ENCODE measurements around the gene TNFRSF11A. TPM values are rescaled to one million over a fixed set of nuclear protein-coding genes. Genes with fewer than 3 reads are reported as not detected.

The TNFRSF11A gene
- total RNA-seq, 1 donor from 2014 or later = 8.9 TPM

DNA sequence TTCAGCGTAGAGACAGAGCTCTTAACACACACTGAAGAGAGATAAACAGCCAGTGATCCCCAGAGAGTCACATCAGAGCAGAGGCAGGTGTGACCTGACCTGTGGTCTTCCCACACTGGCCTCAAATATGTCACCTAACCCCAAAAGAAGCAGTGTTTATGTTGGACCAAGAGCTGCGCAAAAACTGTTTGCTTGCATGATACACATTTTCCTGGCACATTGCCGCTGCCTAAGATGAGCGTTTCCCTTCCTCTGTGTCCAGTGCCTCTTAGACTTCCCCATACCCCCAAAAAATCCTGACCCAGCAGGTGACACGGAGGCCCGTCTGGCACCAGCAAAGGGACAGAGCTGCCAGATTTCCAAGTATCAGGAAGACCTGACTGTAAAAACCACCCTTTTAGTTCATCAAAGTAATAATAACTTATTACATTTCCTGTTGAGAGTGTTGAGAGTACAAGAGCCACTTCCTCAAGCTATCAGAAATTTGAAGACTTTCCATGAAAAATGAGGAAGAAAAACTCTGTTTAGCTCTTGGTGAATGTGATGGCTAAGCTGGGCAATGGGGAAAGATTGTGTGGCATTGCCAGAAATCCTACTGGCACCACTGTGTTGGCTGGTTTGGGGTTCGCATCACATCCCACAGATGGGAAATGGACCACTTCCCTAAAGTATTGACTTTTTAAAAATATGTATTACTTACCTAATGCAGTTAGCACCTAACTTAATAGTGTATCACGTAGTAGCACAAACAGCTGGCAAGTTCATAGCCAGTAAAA, 6.7 kb downstream of the TNFRSF11A start:
- peaks cover 36 to 55% (median 41%) of the 10 kb centered on the region in 3 donors for H3K27me3 ChIP-seq (ENCODE audit: control insufficient read depth in 3 of 3, insufficient read depth in 3 of 3, low read length in 3 of 3)
- no peak overlapping the region for H3K4me3 ChIP-seq (ENCODE audit: low read length in 3 of 3)
- no peak overlapping the region for H3K27ac ChIP-seq (ENCODE audit: low read depth, low read length)
- H3K4me1 ChIP-seq (ENCODE audit: control insufficient read depth in 3 of 3, insufficient read depth in 3 of 3, low read length in 3 of 3) = peaks cover 0 to 7% (median 0%) of the 10 kb centered on the region in 3 donors
- H3K9me3 ChIP-seq (ENCODE audit: control insufficient read depth in 3 of 3, low read length in 3 of 3) = no peaks in the 10 kb centered on the region
- no peaks in the 10 kb centered on the region for H3K36me3 ChIP-seq (ENCODE audit: control insufficient read depth in 3 of 3, insufficient read depth in 3 of 3, low read length in 3 of 3)
- no peak overlapping the region for H3K9ac ChIP-seq (ENCODE audit: low read depth in 1 of 3, low read length in 3 of 3)

DNA sequence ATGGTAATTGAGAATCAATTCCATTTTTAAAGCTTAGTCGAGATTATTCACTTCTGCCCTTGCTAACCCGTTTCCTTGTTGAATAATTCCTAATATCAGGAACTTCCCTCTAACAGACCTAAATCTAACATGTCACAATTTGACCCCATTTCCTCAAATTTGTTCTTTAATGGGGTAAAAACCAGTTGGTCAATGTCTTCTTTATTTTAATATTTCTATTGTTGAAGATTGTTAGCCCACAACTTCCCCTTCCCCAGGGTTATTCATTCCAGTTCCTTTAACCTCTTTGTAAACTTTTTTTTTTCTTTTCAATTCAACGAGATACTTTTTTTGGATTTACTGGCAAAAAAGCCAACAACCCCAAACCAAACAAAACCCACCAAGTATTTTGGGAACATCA, 7.3 kb downstream of the TNFRSF11A start:
- H3K27ac ChIP-seq (ENCODE audit: low read depth, low read length) = no peak overlapping the region
- no peaks in the 10 kb centered on the region for H3K36me3 ChIP-seq (ENCODE audit: control insufficient read depth in 3 of 3, insufficient read depth in 3 of 3, low read length in 3 of 3)
- no peaks in the 10 kb centered on the region for H3K9me3 ChIP-seq (ENCODE audit: control insufficient read depth in 3 of 3, low read length in 3 of 3)
- no peak overlapping the region for H3K4me3 ChIP-seq (ENCODE audit: low read length in 3 of 3)
- H3K27me3 ChIP-seq (ENCODE audit: control insufficient read depth in 3 of 3, insufficient read depth in 3 of 3, low read length in 3 of 3) = peaks cover 29 to 49% (median 35%) of the 10 kb centered on the region in 3 donors
- no peak overlapping the region for H3K9ac ChIP-seq (ENCODE audit: low read depth in 1 of 3, low read length in 3 of 3)
- H3K4me1 ChIP-seq (ENCODE audit: control insufficient read depth in 3 of 3, insufficient read depth in 3 of 3, low read length in 3 of 3) = peaks cover 0 to 4% (median 0%) of the 10 kb centered on the region in 3 donors

DNA sequence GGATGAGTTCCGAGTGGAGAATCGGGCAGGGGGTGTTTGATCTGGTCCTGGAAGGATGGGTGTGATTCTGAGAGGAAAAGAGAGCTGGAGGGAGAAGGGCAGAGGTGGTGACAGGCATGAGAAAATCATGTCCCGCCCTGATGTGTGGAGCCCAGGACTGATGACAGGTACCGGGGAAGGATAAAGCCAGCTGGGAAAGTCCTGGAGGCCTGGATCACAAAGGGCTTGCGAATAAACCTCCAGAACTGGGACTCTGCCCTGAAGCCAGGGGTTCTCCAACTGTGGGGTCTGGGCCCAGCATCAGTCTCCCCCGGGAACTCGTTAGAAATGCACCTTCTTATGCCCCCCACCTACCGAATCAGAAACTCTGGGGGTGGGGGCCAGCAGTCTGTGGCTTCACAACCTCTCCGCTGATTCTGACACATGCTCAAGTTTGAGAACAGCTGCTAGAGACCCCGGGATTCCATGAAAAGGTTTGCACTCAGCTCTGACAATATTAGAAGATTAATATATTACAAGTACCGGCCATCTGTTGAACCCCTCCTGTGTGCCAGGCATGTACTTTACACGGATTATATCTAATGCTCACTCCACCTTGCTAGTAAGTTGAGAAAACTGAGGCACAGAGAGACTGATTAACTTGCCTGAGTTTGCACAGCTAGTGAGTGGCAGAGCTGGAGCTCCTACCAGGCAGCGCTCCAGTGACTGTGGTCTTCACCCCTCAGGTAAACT, 8.0 kb downstream of the TNFRSF11A start:
- H3K4me3 ChIP-seq (ENCODE audit: low read length in 3 of 3) = no peak overlapping the region
- H3K36me3 ChIP-seq (ENCODE audit: control insufficient read depth in 3 of 3, insufficient read depth in 3 of 3, low read length in 3 of 3) = no peaks in the 10 kb centered on the region
- H3K4me1 ChIP-seq (ENCODE audit: control insufficient read depth in 3 of 3, insufficient read depth in 3 of 3, low read length in 3 of 3) = peaks cover 0 to 4% (median 0%) of the 10 kb centered on the region in 3 donors
- H3K27ac ChIP-seq (ENCODE audit: low read depth, low read length) = no peak overlapping the region
- H3K27me3 ChIP-seq (ENCODE audit: control insufficient read depth in 3 of 3, insufficient read depth in 3 of 3, low read length in 3 of 3) = peaks cover 22 to 42% (median 28%) of the 10 kb centered on the region in 3 donors
- H3K9me3 ChIP-seq (ENCODE audit: control insufficient read depth in 3 of 3, low read length in 3 of 3) = no peaks in the 10 kb centered on the region
- H3K9ac ChIP-seq (ENCODE audit: low read depth in 1 of 3, low read length in 3 of 3) = no peak overlapping the region

DNA sequence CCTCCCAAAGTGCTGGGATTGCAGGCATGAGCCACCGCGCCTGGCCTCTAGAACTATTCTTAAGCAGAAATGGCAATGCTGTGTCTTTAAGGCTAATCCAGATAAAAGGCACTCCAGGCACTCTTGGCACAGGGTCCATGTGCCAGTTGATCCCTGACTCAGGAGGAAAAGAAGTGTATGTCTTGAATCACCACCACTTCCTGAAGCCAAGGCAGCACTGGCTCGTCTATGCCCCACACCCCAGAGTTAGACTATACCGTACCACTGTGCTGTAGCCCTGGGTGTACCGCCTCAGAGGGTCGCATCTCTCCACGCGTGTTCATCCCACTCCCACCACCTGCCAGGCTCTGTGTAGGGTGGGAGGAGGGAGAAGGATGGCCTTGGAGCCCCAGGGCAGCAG, 9.0 kb downstream of the TNFRSF11A start:
- no peaks in the 10 kb centered on the region for H3K9me3 ChIP-seq (ENCODE audit: control insufficient read depth in 3 of 3, low read length in 3 of 3)
- no peak overlapping the region for H3K27ac ChIP-seq (ENCODE audit: low read depth, low read length)
- H3K4me1 ChIP-seq (ENCODE audit: control insufficient read depth in 3 of 3, insufficient read depth in 3 of 3, low read length in 3 of 3) = peaks cover 0 to 4% (median 0%) of the 10 kb centered on the region in 3 donors
- no peak overlapping the region for H3K9ac ChIP-seq (ENCODE audit: low read depth in 1 of 3, low read length in 3 of 3)
- no peaks in the 10 kb centered on the region for H3K36me3 ChIP-seq (ENCODE audit: control insufficient read depth in 3 of 3, insufficient read depth in 3 of 3, low read length in 3 of 3)
- H3K27me3 ChIP-seq (ENCODE audit: control insufficient read depth in 3 of 3, insufficient read depth in 3 of 3, low read length in 3 of 3) = peaks cover 15 to 36% (median 19%) of the 10 kb centered on the region in 3 donors
- no peak overlapping the region for H3K4me3 ChIP-seq (ENCODE audit: low read length in 3 of 3)

DNA sequence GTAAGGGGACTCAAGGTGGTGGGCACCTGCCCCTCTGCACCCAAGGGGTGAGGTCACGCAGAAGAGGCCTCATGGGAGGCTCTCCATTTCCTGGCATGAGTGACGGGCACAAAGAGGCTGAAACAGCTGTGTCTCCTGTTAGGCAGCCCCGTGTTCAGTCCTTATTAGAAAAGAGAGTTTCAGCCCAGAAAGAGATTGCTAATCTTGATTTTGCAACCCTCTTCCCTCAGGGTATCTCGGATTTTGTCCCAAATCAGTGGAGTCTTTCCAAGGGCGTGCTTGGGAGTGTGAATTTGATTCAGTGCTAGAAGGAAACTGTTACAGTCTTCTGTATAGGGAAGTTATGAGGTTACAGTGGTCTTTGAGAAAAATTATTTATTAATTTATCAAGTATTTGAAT, 10.4 kb downstream of the TNFRSF11A start:
- Histone ChIP-seq H3K4me1 (ENCODE audit: control insufficient read depth in 3 of 3, insufficient read depth in 3 of 3, low read length in 3 of 3) (no peaks in the 10 kb centered on the region), H3K36me3 (ENCODE audit: control insufficient read depth in 3 of 3, insufficient read depth in 3 of 3, low read length in 3 of 3) (no peaks in the 10 kb centered on the region), H3K27ac (ENCODE audit: low read depth, low read length) (no peak overlapping the region), H3K9me3 (ENCODE audit: control insufficient read depth in 3 of 3, low read length in 3 of 3) (no peaks in the 10 kb centered on the region), H3K4me3 (ENCODE audit: low read length in 3 of 3) (no peak overlapping the region), H3K27me3 (ENCODE audit: control insufficient read depth in 3 of 3, insufficient read depth in 3 of 3, low read length in 3 of 3) (peaks cover 4 to 27% (median 11%) of the 10 kb centered on the region in 3 donors), H3K9ac (ENCODE audit: low read depth in 1 of 3, low read length in 3 of 3) (no peak overlapping the region)

DNA sequence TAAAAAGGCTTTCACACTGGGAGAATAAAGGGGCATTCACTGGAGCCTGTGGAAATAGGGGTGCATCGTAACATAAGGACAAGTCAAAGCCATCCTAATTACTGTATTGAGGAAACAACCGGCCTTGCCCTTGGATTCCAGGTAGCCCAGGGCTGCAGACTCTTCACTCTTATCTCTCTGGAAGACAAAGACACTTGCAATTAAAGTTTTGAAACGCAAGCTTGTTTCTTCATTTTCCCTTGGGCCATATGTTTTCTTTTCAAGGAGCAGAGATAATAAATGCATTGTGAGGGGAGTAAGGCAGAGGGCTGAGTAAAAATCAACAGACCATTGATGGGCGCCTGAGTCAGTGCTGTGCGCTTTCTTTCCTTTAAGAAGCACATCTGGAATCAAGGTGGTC, 11.5 kb downstream of the TNFRSF11A start:
- Histone ChIP-seq H3K27ac (ENCODE audit: low read depth, low read length) (no peak overlapping the region), H3K36me3 (ENCODE audit: control insufficient read depth in 3 of 3, insufficient read depth in 3 of 3, low read length in 3 of 3) (no peaks in the 10 kb centered on the region), H3K4me3 (ENCODE audit: low read length in 3 of 3) (no peak overlapping the region), H3K9me3 (ENCODE audit: control insufficient read depth in 3 of 3, low read length in 3 of 3) (no peaks in the 10 kb centered on the region), H3K27me3 (ENCODE audit: control insufficient read depth in 3 of 3, insufficient read depth in 3 of 3, low read length in 3 of 3) (peaks cover 3 to 23% (median 11%) of the 10 kb centered on the region in 3 donors), H3K4me1 (ENCODE audit: control insufficient read depth in 3 of 3, insufficient read depth in 3 of 3, low read length in 3 of 3) (no peaks in the 10 kb centered on the region), H3K9ac (ENCODE audit: low read depth in 1 of 3, low read length in 3 of 3) (no peak overlapping the region)

DNA sequence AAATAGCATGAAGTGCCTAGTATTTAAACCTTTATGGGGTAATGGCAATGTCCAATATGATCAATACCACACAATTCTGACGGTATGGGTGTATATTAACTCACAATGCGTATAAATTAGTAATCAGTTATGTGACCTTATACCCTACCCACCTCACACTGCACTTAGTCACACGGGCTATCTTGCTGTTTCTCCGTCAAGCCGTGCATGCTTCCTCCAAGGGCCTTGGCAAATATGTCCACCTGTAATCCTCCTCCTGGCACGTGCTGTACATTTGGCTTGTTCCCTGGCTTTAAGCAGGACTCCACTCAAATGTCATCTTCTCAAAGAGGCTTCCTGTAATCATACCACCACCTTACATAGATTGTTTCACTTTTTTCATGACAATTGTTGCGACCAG, 12.2 kb downstream of the TNFRSF11A start:
- H3K27ac ChIP-seq (ENCODE audit: low read depth, low read length) = no peak overlapping the region
- no peaks in the 10 kb centered on the region for H3K36me3 ChIP-seq (ENCODE audit: control insufficient read depth in 3 of 3, insufficient read depth in 3 of 3, low read length in 3 of 3)
- H3K27me3 ChIP-seq (ENCODE audit: control insufficient read depth in 3 of 3, insufficient read depth in 3 of 3, low read length in 3 of 3) = peaks cover 3 to 16% (median 8%) of the 10 kb centered on the region in 3 donors
- no peak overlapping the region for H3K4me3 ChIP-seq (ENCODE audit: low read length in 3 of 3)
- no peaks in the 10 kb centered on the region for H3K9me3 ChIP-seq (ENCODE audit: control insufficient read depth in 3 of 3, low read length in 3 of 3)
- H3K4me1 ChIP-seq (ENCODE audit: control insufficient read depth in 3 of 3, insufficient read depth in 3 of 3, low read length in 3 of 3) = no peaks in the 10 kb centered on the region
- H3K9ac ChIP-seq (ENCODE audit: low read depth in 1 of 3, low read length in 3 of 3) = no peak overlapping the region

DNA sequence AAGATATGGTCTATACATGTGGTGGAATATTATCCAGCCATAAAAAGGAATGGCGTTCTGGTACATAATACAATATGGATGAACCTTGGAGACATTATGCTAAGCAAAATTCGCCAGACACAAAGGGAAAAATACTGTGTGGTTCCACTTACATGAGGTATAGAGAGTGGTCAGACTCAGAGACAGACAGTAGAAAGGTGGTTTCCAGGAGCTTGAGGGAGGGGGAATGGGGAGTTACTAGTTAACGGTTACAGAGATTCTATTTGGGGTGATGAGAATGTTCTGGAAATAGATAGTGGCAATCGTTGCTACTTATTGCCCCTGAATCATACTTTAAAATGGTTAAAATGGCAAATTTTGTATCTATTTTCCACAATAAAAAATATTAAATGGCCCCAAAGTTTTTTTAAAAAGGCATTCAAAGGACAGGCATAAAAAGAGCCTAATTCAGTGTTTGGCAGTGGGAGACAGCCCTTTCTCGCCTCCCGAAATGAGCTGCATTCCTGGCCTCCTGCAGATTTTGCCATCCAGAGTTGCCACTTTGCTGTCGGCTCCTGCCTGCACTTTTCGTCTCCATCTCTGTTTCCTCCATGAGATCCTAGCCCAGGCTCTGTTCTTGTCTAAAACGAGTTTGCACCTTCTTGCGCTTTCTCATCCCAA, 13.5 kb downstream of the TNFRSF11A start:
- Histone ChIP-seq H3K9me3 (ENCODE audit: control insufficient read depth in 3 of 3, low read length in 3 of 3) (no peaks in the 10 kb centered on the region), H3K4me3 (ENCODE audit: low read length in 3 of 3) (no peak overlapping the region), H3K27me3 (ENCODE audit: control insufficient read depth in 3 of 3, insufficient read depth in 3 of 3, low read length in 3 of 3) (peaks cover 3 to 11% (median 8%) of the 10 kb centered on the region in 3 donors), H3K9ac (ENCODE audit: low read depth in 1 of 3, low read length in 3 of 3) (no peak overlapping the region), H3K4me1 (ENCODE audit: control insufficient read depth in 3 of 3, insufficient read depth in 3 of 3, low read length in 3 of 3) (no peaks in the 10 kb centered on the region), H3K27ac (ENCODE audit: low read depth, low read length) (no peak overlapping the region), H3K36me3 (ENCODE audit: control insufficient read depth in 3 of 3, insufficient read depth in 3 of 3, low read length in 3 of 3) (no peaks in the 10 kb centered on the region)

DNA sequence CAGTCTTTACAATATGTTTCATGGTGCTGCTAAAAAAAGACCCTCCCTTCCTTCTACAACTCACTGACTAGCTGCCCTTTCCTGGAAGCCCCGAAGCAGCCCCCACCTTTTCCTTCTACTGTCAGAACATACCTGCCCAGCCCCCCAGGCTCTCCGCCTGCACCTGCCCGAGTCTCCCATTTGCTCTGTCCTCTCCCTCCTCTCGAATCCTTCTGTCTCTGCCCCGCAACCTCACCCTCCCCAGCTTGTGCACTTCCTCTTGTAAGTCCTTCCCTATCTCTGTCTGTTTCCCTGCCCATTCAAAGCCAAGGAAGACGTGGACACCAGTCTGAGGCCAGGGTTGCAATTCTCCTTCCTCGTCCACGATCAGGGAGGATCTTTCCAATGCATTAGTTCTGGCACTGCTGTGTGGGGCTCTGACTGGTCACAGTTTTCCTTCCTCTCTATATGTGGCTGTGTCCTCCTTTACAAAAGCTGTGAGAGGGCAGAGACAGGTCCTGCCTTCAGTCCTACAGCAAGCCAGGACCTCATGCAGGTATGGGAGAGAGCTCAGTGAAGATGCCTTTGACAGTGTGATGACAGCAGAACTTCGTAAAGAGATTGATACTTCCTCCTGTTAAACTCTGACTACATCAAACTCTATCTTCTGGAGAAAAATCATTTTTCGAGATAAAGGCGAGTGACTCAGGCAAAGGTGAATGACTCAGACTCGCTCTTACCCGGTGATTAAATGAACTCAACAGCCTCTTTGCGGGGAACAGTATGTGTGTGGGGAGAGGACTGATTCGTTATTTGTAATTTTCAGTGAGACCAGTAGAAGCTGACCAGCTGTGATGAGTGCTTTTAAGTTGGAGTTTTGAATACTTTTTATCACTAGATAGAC, 14.2 kb downstream of the TNFRSF11A start:
- Histone ChIP-seq H3K4me3 (ENCODE audit: low read length in 3 of 3) (no peak overlapping the region), H3K4me1 (ENCODE audit: control insufficient read depth in 3 of 3, insufficient read depth in 3 of 3, low read length in 3 of 3) (no peaks in the 10 kb centered on the region), H3K9me3 (ENCODE audit: control insufficient read depth in 3 of 3, low read length in 3 of 3) (no peaks in the 10 kb centered on the region), H3K36me3 (ENCODE audit: control insufficient read depth in 3 of 3, insufficient read depth in 3 of 3, low read length in 3 of 3) (no peaks in the 10 kb centered on the region), H3K27ac (ENCODE audit: low read depth, low read length) (no peak overlapping the region), H3K9ac (ENCODE audit: low read depth in 1 of 3, low read length in 3 of 3) (no peak overlapping the region), H3K27me3 (ENCODE audit: control insufficient read depth in 3 of 3, insufficient read depth in 3 of 3, low read length in 3 of 3) (peaks cover 3 to 9% (median 8%) of the 10 kb centered on the region in 3 donors)

Measured in skeletal muscle tissue (tissue), 4 donors.